PC-3 (cell line): ENCODE measurements around the gene SLC44A5.

Experiments used
- EZH2 ChIP-seq: fragments of 300-600 bp; sonication (generic); IDR thresholded peaks from one replicate; pipeline ENCODE4 v1.6.1; 2017; ENCODE audit warnings: antibody characterized with exemption, mild to moderate bottlenecking, low read length; ENCODE audit not compliant: unreplicated experiment
- EZH2phosphoT487 ChIP-seq: fragments of 300-600 bp; sonication (generic); IDR thresholded peaks from 2 replicates; pipeline ENCODE4 v1.6.1; 2018; ENCODE audit warnings: mild to moderate bottlenecking, antibody characterized with exemption, low read length, borderline replicate concordance
- TF ChIP-seq, protein P1 (sequence below): fragments of 300-600 bp; sonication (generic); conservative IDR thresholded peaks from 2 replicates; pipeline ENCODE4 v1.5.1; 2017; ENCODE audit warnings: antibody characterized with exemption, low read depth, mild to moderate bottlenecking, low read length

DNA sequence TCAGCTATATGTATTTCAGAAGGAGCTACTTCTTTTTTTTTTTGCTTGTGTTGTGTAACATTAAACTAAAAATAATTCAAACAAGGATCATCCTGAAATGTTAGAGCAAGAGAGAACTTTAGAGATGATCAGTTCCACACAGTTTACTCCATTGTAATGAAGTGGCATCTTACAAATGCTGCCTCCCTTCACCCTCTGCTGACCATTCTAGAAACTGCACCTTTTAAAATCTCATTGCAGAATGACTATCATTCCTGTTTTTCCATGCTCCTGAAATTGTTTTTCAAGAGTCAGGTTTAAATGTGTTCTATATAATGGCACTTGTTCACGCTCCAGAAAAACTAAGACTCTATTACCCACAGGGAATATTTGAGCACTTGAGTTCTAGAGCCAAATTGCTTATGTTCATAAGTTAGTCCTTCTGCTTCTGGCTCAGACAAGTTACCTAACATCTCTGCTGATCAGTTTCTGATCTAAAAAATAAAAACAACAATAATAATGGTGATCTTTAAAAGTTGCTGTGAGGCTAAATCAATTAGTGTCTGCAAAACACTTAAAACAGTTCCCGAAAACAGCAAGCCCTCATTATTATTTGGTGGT lies 21.5 kb upstream of the SLC44A5 start:
- TF ChIP-seq, protein P1, sequence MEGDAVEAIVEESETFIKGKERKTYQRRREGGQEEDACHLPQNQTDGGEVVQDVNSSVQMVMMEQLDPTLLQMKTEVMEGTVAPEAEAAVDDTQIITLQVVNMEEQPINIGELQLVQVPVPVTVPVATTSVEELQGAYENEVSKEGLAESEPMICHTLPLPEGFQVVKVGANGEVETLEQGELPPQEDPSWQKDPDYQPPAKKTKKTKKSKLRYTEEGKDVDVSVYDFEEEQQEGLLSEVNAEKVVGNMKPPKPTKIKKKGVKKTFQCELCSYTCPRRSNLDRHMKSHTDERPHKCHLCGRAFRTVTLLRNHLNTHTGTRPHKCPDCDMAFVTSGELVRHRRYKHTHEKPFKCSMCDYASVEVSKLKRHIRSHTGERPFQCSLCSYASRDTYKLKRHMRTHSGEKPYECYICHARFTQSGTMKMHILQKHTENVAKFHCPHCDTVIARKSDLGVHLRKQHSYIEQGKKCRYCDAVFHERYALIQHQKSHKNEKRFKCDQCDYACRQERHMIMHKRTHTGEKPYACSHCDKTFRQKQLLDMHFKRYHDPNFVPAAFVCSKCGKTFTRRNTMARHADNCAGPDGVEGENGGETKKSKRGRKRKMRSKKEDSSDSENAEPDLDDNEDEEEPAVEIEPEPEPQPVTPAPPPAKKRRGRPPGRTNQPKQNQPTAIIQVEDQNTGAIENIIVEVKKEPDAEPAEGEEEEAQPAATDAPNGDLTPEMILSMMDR: peak; percentile 81
- TF ChIP-seq EZH2 (no peak), EZH2phosphoT487 (no peak)
